Hepatocyte (in vitro differentiated cells): ENCODE results near the gene FGF5. TPM values are rescaled to one million over a fixed set of nuclear protein-coding genes. Genes with fewer than 3 reads are reported as not detected.

Experiments used
- DNase-seq: peaks from one replicate; pipeline ENCODE4 v3.0.0-alpha.2; 2016; ENCODE audit warnings: low spot score
- H2AFZ ChIP-seq: fragments of 200-600 bp; sonication (generic); 2 replicates; pipeline ENCODE4 v1.6.0; 2016; ENCODE audit warnings: antibody characterized with exemption, mild to moderate bottlenecking
- H3K27ac ChIP-seq: fragments of 200-600 bp; sonication (generic); 2 replicates; pipeline ENCODE4 v1.5.1; 2016; ENCODE audit warnings: mild to moderate bottlenecking
- H3K27me3 ChIP-seq: fragments of 200-600 bp; sonication (generic); 2 replicates; pipeline ENCODE4 v1.6.1; 2016
- H3K36me3 ChIP-seq: fragments of 200-600 bp; sonication (generic); replicated peaks from 2 replicates; pipeline ENCODE4 v1.5.1; 2016; ENCODE audit warnings: low read depth; ENCODE audit not compliant: insufficient read depth
- H3K4me1 ChIP-seq: fragments of 200-600 bp; sonication (generic); 2 replicates; pipeline ENCODE4 v1.5.1; 2016; ENCODE audit warnings: mild to moderate bottlenecking, moderate library complexity; ENCODE audit not compliant: insufficient read depth
- H3K4me2 ChIP-seq: fragments of 200-600 bp; sonication (generic); 2 replicates; pipeline ENCODE4 v1.6.0; 2016
- H3K4me3 ChIP-seq: fragments of 200-600 bp; sonication (generic); 2 replicates; pipeline ENCODE4 v1.5.1; 2016; ENCODE audit warnings: mild to moderate bottlenecking
- H3K79me2 ChIP-seq: fragments of 200-600 bp; sonication (generic); 2 replicates; pipeline ENCODE4 v1.6.0; 2017; ENCODE audit warnings: mild to moderate bottlenecking
- H3K9me2 ChIP-seq: fragments of 200-600 bp; sonication (generic); replicated peaks from 2 replicates; pipeline ENCODE4 v1.6.0; 2017; ENCODE audit warnings: mild to moderate bottlenecking; ENCODE audit not compliant: insufficient read depth
- H3K9me3 ChIP-seq: fragments of 200-600 bp; sonication (generic); 2 replicates; pipeline ENCODE4 v1.5.1; 2016; ENCODE audit warnings: low read depth, mild to moderate bottlenecking
- H4K20me1 ChIP-seq: fragments of 200-600 bp; sonication (generic); 2 replicates; pipeline ENCODE4 v1.6.0; 2016; ENCODE audit warnings: mild to moderate bottlenecking; ENCODE audit not compliant: insufficient read depth, poor library complexity, severe bottlenecking
- EZH2 ChIP-seq: fragments of 200-600 bp; sonication (generic); IDR thresholded peaks from 2 replicates; pipeline ENCODE4 v1.6.1; 2016; ENCODE audit warnings: antibody characterized with exemption, mild to moderate bottlenecking, borderline replicate concordance
- EZH2phosphoT487 ChIP-seq: fragments of 200-600 bp; sonication (generic); IDR thresholded peaks from one replicate; pipeline ENCODE4 v1.6.1; 2018; ENCODE audit warnings: antibody characterized with exemption, mild to moderate bottlenecking, low read depth, moderate library complexity; ENCODE audit not compliant: unreplicated experiment, severe bottlenecking
- WGBS: methylation state at CpG from one replicate; pipeline ENCODE4 v1.1.6; 2016; ENCODE audit warnings: low lambda C conversion rate; ENCODE audit errors: missing lambda C conversion rate; 5-methylcytosine and 5-hydroxymethylcytosine counted together
- polyA plus RNA-seq: library from polyadenylated mRNA; unstranded; fragments of >200 nt; fragmentation: Nextera tagmentation; extraction: Ambion mirVana; gene quantifications from 2 replicates; pipeline ENCODE4 v1.2.1, GENCODE V29; 2016
- total RNA-seq: library from RNA; depleted of rRNA; stranded (reverse); fragments of >200 nt; gene quantifications from 2 replicates; pipeline ENCODE4 v1.2.3, GENCODE V29; 2014
- TF ChIP-seq, protein P1 (sequence below): fragments of 200-600 bp; sonication (generic); IDR thresholded peaks from 2 replicates; pipeline ENCODE4 v1.5.1; 2016; ENCODE audit warnings: antibody characterized with exemption, mild to moderate bottlenecking; ENCODE audit not compliant: poor library complexity

The FGF5 gene
- total and polyA plus RNA-seq, 2 experiments from 2014 or later = 0.42 TPM; not detected in 1

DNA sequence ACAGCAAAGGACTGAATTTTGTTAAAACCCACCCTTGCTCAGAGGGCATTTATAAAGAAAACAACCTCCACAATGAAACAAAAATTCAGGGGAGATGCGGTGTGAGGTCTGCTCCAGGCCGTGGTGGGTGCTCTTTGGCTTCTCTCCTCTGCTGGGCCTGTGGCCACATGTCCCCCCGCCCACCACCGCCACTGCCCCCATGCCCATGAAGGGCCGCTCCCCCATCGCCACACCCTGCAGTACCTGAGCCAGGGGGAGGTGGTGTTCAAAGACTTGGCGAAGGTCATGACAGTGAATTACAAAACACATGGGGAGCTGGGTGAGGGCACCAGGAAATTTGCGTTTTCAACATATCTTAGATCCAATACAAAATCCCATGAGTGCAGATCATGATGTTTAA is 54.9 kb downstream of the FGF5 start:
- peaks cover 10% of the 10 kb centered on the region for H3K27me3 ChIP-seq
- H3K9me3 ChIP-seq = no peaks in the 10 kb centered on the region
- no peak overlapping the region for H3K4me3 ChIP-seq
- H3K4me2 ChIP-seq = no peak overlapping the region
- no peak for DNase-seq
- no peak overlapping the region for H3K27ac ChIP-seq
- no peaks in the 10 kb centered on the region for H4K20me1 ChIP-seq
- TF ChIP-seq, protein P1, sequence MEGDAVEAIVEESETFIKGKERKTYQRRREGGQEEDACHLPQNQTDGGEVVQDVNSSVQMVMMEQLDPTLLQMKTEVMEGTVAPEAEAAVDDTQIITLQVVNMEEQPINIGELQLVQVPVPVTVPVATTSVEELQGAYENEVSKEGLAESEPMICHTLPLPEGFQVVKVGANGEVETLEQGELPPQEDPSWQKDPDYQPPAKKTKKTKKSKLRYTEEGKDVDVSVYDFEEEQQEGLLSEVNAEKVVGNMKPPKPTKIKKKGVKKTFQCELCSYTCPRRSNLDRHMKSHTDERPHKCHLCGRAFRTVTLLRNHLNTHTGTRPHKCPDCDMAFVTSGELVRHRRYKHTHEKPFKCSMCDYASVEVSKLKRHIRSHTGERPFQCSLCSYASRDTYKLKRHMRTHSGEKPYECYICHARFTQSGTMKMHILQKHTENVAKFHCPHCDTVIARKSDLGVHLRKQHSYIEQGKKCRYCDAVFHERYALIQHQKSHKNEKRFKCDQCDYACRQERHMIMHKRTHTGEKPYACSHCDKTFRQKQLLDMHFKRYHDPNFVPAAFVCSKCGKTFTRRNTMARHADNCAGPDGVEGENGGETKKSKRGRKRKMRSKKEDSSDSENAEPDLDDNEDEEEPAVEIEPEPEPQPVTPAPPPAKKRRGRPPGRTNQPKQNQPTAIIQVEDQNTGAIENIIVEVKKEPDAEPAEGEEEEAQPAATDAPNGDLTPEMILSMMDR = no peak
- no peak for TF ChIP-seq EZH2
- no peak for TF ChIP-seq EZH2phosphoT487
- H3K79me2 ChIP-seq = no peaks in the 10 kb centered on the region
- H2AFZ ChIP-seq = no peak overlapping the region
- H3K9me2 ChIP-seq = no peaks in the 10 kb centered on the region
- WGBS = 93% methylated on average over 8 of the region's 8 CpGs
- no peaks in the 10 kb centered on the region for H3K4me1 ChIP-seq
- no peaks in the 10 kb centered on the region for H3K36me3 ChIP-seq

DNA sequence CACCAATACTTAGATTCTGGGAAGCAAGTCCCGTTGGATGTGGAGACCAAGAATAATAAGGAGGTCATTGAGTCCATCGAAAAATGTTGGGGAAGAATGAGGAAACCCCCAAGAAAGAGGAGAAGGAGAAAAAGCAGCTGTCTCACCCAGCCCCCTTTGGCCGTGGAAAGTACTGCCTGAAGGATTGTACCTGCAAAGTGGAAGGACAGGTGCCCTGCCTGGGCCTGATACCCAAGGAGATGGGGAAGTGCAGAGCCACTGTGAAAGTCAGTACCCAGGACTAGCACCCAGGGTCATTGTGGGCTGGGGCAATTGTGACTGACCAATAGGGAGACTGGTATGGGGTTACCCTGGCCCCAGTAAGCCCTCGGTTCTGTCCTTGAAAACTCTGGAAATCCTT is 55.3 kb downstream of the FGF5 start:
- Histone ChIP-seq H3K27me3 (peaks cover 10% of the 10 kb centered on the region), H3K9me2 (no peaks in the 10 kb centered on the region), H2AFZ (no peak overlapping the region), H3K79me2 (no peaks in the 10 kb centered on the region), H3K9me3 (no peaks in the 10 kb centered on the region), H3K36me3 (no peaks in the 10 kb centered on the region), H3K4me2 (no peak overlapping the region), H3K4me1 (no peaks in the 10 kb centered on the region), H3K27ac (no peak overlapping the region), H3K4me3 (no peak overlapping the region), H4K20me1 (no peaks in the 10 kb centered on the region)
- WGBS = 76% methylated on average over 4 of the region's 4 CpGs
- TF ChIP-seq EZH2 (no peak), EZH2phosphoT487 (no peak)
- TF ChIP-seq, protein P1 = no peak
- no peak for DNase-seq

DNA sequence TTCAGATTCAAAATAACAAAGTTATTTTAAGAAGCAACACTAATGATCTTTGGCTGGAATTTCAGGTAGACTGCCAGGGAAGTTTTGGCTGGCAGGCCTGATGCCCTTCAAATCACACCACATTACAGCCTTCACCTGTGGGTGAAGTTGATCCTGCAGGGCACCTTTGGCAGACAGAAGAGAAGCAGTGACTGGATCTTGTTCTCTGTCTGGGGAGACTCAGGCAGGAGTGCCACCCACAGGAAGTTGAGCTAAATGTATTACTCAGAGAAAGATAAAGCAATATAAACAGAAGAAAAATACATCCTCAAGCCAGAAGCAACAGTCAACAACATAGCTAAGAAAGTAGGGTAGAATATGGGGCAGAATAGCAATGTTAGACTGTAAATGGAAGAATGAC is 56.3 kb downstream of the FGF5 start:
- Histone ChIP-seq H3K27me3 (peaks cover 7% of the 10 kb centered on the region), H3K9me2 (no peaks in the 10 kb centered on the region), H3K4me3 (no peak overlapping the region), H3K4me2 (no peak overlapping the region), H3K27ac (no peak overlapping the region), H3K79me2 (no peaks in the 10 kb centered on the region), H4K20me1 (no peaks in the 10 kb centered on the region), H3K9me3 (no peaks in the 10 kb centered on the region), H3K36me3 (no peaks in the 10 kb centered on the region), H3K4me1 (no peaks in the 10 kb centered on the region), H2AFZ (no peak overlapping the region)
- no peak for TF ChIP-seq EZH2phosphoT487
- TF ChIP-seq, protein P1 = peak; percentile 40
- DNase-seq = peak; percentile 13

DNA sequence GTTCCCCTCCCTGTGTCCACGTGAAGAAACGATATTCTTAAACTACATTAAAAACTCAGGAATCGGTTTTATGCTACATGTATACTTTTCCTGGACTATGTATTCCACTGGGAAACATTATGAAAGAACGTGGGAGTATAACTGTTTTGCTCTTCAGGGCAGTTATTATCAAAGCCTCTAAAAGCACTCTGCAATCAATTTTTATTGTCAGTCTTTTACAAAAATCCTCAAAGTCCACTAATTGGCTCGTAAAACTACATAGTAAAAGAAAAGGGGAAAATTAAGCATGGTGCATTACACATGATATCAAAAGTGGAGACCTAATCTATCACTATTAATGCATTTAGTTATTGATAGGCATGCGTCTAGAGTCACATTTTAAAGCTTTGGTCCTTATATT is 57.7 kb downstream of the FGF5 start:
- Histone ChIP-seq H3K4me3 (no peak overlapping the region), H3K79me2 (no peaks in the 10 kb centered on the region), H3K9me3 (no peaks in the 10 kb centered on the region), H4K20me1 (no peaks in the 10 kb centered on the region), H2AFZ (no peak overlapping the region), H3K4me2 (no peak overlapping the region), H3K27ac (no peak overlapping the region), H3K27me3 (peaks cover 9% of the 10 kb centered on the region), H3K9me2 (no peaks in the 10 kb centered on the region), H3K4me1 (no peaks in the 10 kb centered on the region), H3K36me3 (no peaks in the 10 kb centered on the region)
- TF ChIP-seq, protein P1 = no peak
- no peak for TF ChIP-seq EZH2phosphoT487
- TF ChIP-seq EZH2 = no peak
- DNase-seq = no peak
- 55% methylated on average over 6 of the region's 6 CpGs for WGBS
